ENCODE data around the gene CCHCR1. TPM values are rescaled to one million over a fixed set of nuclear protein-coding genes. Genes with fewer than 3 reads are reported as not detected.

CCHCR1 gene
- total RNA-seq, 1 donor from 2014 or later, result 9.9 TPM

- H3K27ac ChIP-seq (ENCODE audit: low read depth, low read length), result no peak within 1 kb of the TSS
- H3K9ac ChIP-seq (ENCODE audit: low read depth in 1 of 3, low read length in 3 of 3), result no peak within 1 kb of the TSS
- H3K9me3 ChIP-seq (ENCODE audit: control insufficient read depth in 3 of 3, low read length in 3 of 3), result no peaks in the 10 kb centered on the region
- peaks cover 4 to 15% (median 8%) of the 10 kb centered on the region in 3 donors for H3K27me3 ChIP-seq (ENCODE audit: control insufficient read depth in 3 of 3, insufficient read depth in 3 of 3, low read length in 3 of 3)
- peaks cover 11 to 23% (median 12%) of the 10 kb centered on the region in 3 donors for H3K4me1 ChIP-seq (ENCODE audit: control insufficient read depth in 3 of 3, insufficient read depth in 3 of 3, low read length in 3 of 3)
- H3K4me3 ChIP-seq (ENCODE audit: low read length in 3 of 3), result no peak within 1 kb of the TSS
- no peaks in the 10 kb centered on the region for H3K36me3 ChIP-seq (ENCODE audit: control insufficient read depth in 3 of 3, insufficient read depth in 3 of 3, low read length in 3 of 3)
These were observed 45.1 kb downstream of the CCHCR1 start, which contains the start of gene C6orf15 for GRCh38 chr6:31112478-31112877. Gene C6orf15 (minus strand): TSS chr6:31112575. CDS start chr6:31112555, 20 bp downstream.

DNA sequence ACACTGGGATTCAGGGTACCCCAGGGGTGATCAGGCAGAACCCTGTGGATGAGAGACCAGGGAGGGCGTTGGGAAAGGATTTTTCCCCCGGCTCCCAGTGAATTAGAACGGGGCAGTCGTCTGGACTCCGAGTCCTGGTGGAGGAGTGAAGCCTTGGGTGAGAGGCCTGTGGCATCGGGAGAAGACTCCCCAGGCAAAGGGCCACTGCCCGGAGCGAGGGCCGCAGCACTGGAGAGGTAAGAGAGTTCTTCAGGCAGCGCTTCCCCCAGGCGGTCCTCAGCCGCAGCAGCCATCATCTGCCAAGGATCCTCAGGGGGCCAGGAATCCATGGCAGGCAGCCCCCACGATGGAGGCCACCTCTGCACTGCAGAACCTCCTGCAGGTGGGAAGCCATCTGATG is 45.9 kb downstream of the CCHCR1 start:
- H3K9me3 ChIP-seq (ENCODE audit: control insufficient read depth in 3 of 3, low read length in 3 of 3), result no peaks in the 10 kb centered on the region
- no peak overlapping the region for H3K9ac ChIP-seq (ENCODE audit: low read depth in 1 of 3, low read length in 3 of 3)
- no peaks in the 10 kb centered on the region for H3K36me3 ChIP-seq (ENCODE audit: control insufficient read depth in 3 of 3, insufficient read depth in 3 of 3, low read length in 3 of 3)
- no peak overlapping the region for H3K27ac ChIP-seq (ENCODE audit: low read depth, low read length)
- peaks cover 7 to 19% (median 12%) of the 10 kb centered on the region in 3 donors for H3K4me1 ChIP-seq (ENCODE audit: control insufficient read depth in 3 of 3, insufficient read depth in 3 of 3, low read length in 3 of 3)
- H3K4me3 ChIP-seq (ENCODE audit: low read length in 3 of 3), result no peak overlapping the region
- H3K27me3 ChIP-seq (ENCODE audit: control insufficient read depth in 3 of 3, insufficient read depth in 3 of 3, low read length in 3 of 3), result peaks cover 4 to 13% (median 8%) of the 10 kb centered on the region in 3 donors

GRCh38 chr6:31110825-31111582 is 46.6 kb downstream of the CCHCR1 start:
- no peaks in the 10 kb centered on the region for H3K9me3 ChIP-seq (ENCODE audit: control insufficient read depth in 3 of 3, low read length in 3 of 3)
- H3K27me3 ChIP-seq (ENCODE audit: control insufficient read depth in 3 of 3, insufficient read depth in 3 of 3, low read length in 3 of 3), result peaks cover 4 to 13% (median 8%) of the 10 kb centered on the region in 3 donors
- no peak overlapping the region for H3K27ac ChIP-seq (ENCODE audit: low read depth, low read length)
- no peak overlapping the region for H3K4me3 ChIP-seq (ENCODE audit: low read length in 3 of 3)
- peaks cover 7 to 13% (median 12%) of the 10 kb centered on the region in 3 donors for H3K4me1 ChIP-seq (ENCODE audit: control insufficient read depth in 3 of 3, insufficient read depth in 3 of 3, low read length in 3 of 3)
- H3K9ac ChIP-seq (ENCODE audit: low read depth in 1 of 3, low read length in 3 of 3), result no peak overlapping the region
- no peaks in the 10 kb centered on the region for H3K36me3 ChIP-seq (ENCODE audit: control insufficient read depth in 3 of 3, insufficient read depth in 3 of 3, low read length in 3 of 3)

DNA sequence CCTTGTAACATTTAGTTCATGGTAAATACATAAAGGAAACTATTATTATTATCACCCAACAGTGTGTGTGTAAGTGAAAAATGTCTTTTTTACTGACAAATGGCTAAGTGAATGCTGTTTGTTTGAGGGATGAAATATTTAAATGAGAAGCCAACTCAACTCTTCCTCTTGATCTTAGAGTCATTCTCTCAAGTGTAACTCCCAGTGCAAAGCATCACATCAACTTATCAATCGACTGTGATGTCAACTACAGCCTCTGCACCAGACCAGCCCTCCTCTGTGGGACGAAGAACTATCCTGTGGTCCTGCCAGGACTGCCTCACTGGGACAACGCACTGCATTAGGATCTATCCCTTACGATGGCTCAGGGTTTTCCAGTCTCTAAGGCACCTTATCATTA is 50.5 kb downstream of the CCHCR1 start:
- H3K9me3 ChIP-seq (ENCODE audit: control insufficient read depth in 3 of 3, low read length in 3 of 3), result no peaks in the 10 kb centered on the region
- H3K4me3 ChIP-seq (ENCODE audit: low read length in 3 of 3), result no peak overlapping the region
- no peaks in the 10 kb centered on the region for H3K36me3 ChIP-seq (ENCODE audit: control insufficient read depth in 3 of 3, insufficient read depth in 3 of 3, low read length in 3 of 3)
- H3K27me3 ChIP-seq (ENCODE audit: control insufficient read depth in 3 of 3, insufficient read depth in 3 of 3, low read length in 3 of 3), result peaks cover 4 to 16% (median 8%) of the 10 kb centered on the region in 3 donors
- H3K4me1 ChIP-seq (ENCODE audit: control insufficient read depth in 3 of 3, insufficient read depth in 3 of 3, low read length in 3 of 3), result no peaks in the 10 kb centered on the region
- H3K9ac ChIP-seq (ENCODE audit: low read depth in 1 of 3, low read length in 3 of 3), result no peak overlapping the region
- H3K27ac ChIP-seq (ENCODE audit: low read depth, low read length), result no peak overlapping the region

DNA sequence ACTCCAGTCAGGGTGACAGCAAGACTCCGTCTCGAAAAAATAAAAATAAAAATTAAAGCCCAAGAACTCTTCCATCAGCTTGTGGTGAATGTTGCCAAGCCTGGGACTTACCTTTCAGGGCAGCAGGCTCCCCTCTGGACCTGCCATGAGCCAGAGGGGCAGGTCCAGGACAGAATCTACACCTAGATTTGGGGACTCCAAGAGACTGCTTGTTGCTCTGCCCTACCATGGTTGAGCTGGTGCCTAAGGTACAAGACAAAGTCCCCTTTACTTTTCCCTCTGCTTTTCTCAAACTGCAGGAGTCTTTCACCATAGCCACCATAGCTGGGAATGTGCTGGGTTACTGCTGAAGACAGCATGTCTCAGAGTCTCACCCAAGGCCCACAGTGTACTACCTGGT is 54.5 kb downstream of the CCHCR1 start:
- H3K4me3 ChIP-seq (ENCODE audit: low read length in 3 of 3), result no peak overlapping the region
- H3K9ac ChIP-seq (ENCODE audit: low read depth in 1 of 3, low read length in 3 of 3), result no peak overlapping the region
- H3K4me1 ChIP-seq (ENCODE audit: control insufficient read depth in 3 of 3, insufficient read depth in 3 of 3, low read length in 3 of 3), result no peaks in the 10 kb centered on the region
- no peaks in the 10 kb centered on the region for H3K36me3 ChIP-seq (ENCODE audit: control insufficient read depth in 3 of 3, insufficient read depth in 3 of 3, low read length in 3 of 3)
- peaks cover 0 to 3% (median 0%) of the 10 kb centered on the region in 3 donors for H3K27me3 ChIP-seq (ENCODE audit: control insufficient read depth in 3 of 3, insufficient read depth in 3 of 3, low read length in 3 of 3)
- H3K9me3 ChIP-seq (ENCODE audit: control insufficient read depth in 3 of 3, low read length in 3 of 3), result no peaks in the 10 kb centered on the region
- no peak overlapping the region for H3K27ac ChIP-seq (ENCODE audit: low read depth, low read length)

DNA sequence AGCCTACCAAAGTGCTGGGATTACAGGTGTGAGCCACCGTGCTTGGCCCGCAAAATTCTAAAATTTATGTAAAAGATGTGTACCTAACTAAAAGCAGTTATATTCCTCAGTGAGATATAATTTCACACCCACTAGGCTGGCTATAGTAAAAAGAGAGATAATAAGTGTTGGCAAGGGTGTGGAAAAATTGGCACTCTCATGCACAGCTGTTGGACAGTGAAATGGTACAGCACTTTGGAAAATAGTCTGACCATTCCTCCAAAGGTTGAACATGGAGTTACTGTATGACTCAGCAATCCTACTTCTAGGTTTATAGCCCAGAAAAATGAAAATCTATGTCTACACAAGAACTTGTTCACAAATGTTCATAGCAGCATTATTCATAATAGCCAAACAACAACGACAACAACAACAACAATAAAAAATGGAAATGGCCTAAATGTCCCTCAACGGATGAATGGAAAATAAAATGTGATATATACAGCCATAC is 59.1 kb downstream of the CCHCR1 start:
- no peak overlapping the region for H3K4me3 ChIP-seq (ENCODE audit: low read length in 3 of 3)
- H3K27me3 ChIP-seq (ENCODE audit: control insufficient read depth in 3 of 3, insufficient read depth in 3 of 3, low read length in 3 of 3), result peaks cover 0 to under 1% (median 0%) of the 10 kb centered on the region in 3 donors
- peaks cover 0 to 12% (median 11%) of the 10 kb centered on the region in 3 donors for H3K4me1 ChIP-seq (ENCODE audit: control insufficient read depth in 3 of 3, insufficient read depth in 3 of 3, low read length in 3 of 3)
- no peaks in the 10 kb centered on the region for H3K9me3 ChIP-seq (ENCODE audit: control insufficient read depth in 3 of 3, low read length in 3 of 3)
- no peak overlapping the region for H3K9ac ChIP-seq (ENCODE audit: low read depth in 1 of 3, low read length in 3 of 3)
- H3K36me3 ChIP-seq (ENCODE audit: control insufficient read depth in 3 of 3, insufficient read depth in 3 of 3, low read length in 3 of 3), result no peaks in the 10 kb centered on the region
- no peak overlapping the region for H3K27ac ChIP-seq (ENCODE audit: low read depth, low read length)

GRCh38 chr6:31096656-31097055 is 60.9 kb downstream of the CCHCR1 start:
- H3K4me1 ChIP-seq (ENCODE audit: control insufficient read depth in 3 of 3, insufficient read depth in 3 of 3, low read length in 3 of 3), result peaks cover 0 to 12% (median 11%) of the 10 kb centered on the region in 3 donors
- no peaks in the 10 kb centered on the region for H3K9me3 ChIP-seq (ENCODE audit: control insufficient read depth in 3 of 3, low read length in 3 of 3)
- no peaks in the 10 kb centered on the region for H3K36me3 ChIP-seq (ENCODE audit: control insufficient read depth in 3 of 3, insufficient read depth in 3 of 3, low read length in 3 of 3)
- H3K27me3 ChIP-seq (ENCODE audit: control insufficient read depth in 3 of 3, insufficient read depth in 3 of 3, low read length in 3 of 3), result no peaks in the 10 kb centered on the region
- no peak overlapping the region for H3K27ac ChIP-seq (ENCODE audit: low read depth, low read length)
- no peak overlapping the region for H3K4me3 ChIP-seq (ENCODE audit: low read length in 3 of 3)
- no peak overlapping the region for H3K9ac ChIP-seq (ENCODE audit: low read depth in 1 of 3, low read length in 3 of 3)

DNA sequence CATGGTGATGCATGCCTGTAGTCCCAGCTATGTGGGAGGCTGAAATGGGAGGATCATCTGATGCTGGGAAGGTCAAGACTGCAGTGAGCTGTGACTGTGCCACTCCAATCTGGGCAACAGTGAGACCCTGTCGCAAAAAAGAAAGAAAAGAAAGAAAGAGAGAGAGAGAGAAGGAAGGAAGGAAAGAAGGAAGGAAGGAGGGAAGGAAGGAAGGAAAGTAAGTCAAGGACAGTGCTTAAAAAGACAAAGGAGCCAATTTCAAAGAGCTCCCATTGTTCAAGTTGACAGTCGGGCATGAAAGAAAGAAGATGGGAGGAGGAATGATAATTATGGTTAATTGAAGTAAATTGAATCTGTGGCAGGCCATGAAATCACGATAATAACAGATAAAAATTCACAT is 61.4 kb downstream of the CCHCR1 start:
- H3K9me3 ChIP-seq (ENCODE audit: control insufficient read depth in 3 of 3, low read length in 3 of 3), result no peaks in the 10 kb centered on the region
- H3K27me3 ChIP-seq (ENCODE audit: control insufficient read depth in 3 of 3, insufficient read depth in 3 of 3, low read length in 3 of 3), result no peaks in the 10 kb centered on the region
- H3K4me3 ChIP-seq (ENCODE audit: low read length in 3 of 3), result no peak overlapping the region
- no peaks in the 10 kb centered on the region for H3K36me3 ChIP-seq (ENCODE audit: control insufficient read depth in 3 of 3, insufficient read depth in 3 of 3, low read length in 3 of 3)
- H3K9ac ChIP-seq (ENCODE audit: low read depth in 1 of 3, low read length in 3 of 3), result no peak overlapping the region
- no peak overlapping the region for H3K27ac ChIP-seq (ENCODE audit: low read depth, low read length)
- peaks cover 0 to 12% (median 11%) of the 10 kb centered on the region in 3 donors for H3K4me1 ChIP-seq (ENCODE audit: control insufficient read depth in 3 of 3, insufficient read depth in 3 of 3, low read length in 3 of 3)

- Histone ChIP-seq H3K36me3 (ENCODE audit: control insufficient read depth in 3 of 3, insufficient read depth in 3 of 3, low read length in 3 of 3) (no peaks in the 10 kb centered on the region), H3K9me3 (ENCODE audit: control insufficient read depth in 3 of 3, low read length in 3 of 3) (no peaks in the 10 kb centered on the region), H3K27ac (ENCODE audit: low read depth, low read length) (no peak overlapping the region), H3K4me1 (ENCODE audit: control insufficient read depth in 3 of 3, insufficient read depth in 3 of 3, low read length in 3 of 3) (peaks cover 0 to 12% (median 11%) of the 10 kb centered on the region in 3 donors), H3K4me3 (ENCODE audit: low read length in 3 of 3) (no peak overlapping the region), H3K27me3 (ENCODE audit: control insufficient read depth in 3 of 3, insufficient read depth in 3 of 3, low read length in 3 of 3) (no peaks in the 10 kb centered on the region), H3K9ac (ENCODE audit: low read depth in 1 of 3, low read length in 3 of 3) (no peak overlapping the region)
These were observed 63.2 kb downstream of the CCHCR1 start for GRCh38 chr6:31094389-31094881.

Data from skeletal muscle tissue (tissue), 4 donors.